ENCODE measurements around the gene ARMC2. TPM values are rescaled to one million over a fixed set of nuclear protein-coding genes. Genes with fewer than 3 reads are reported as not detected.

The ARMC2 gene
- total RNA-seq (1 to 10 TPM; 1.7 to 3.7 (median 2.6) TPM), polyA plus RNA-seq (1 to 10 TPM in 2 of 3 donors, under 1 TPM in 1; 0.56 to 2.0 (median 1.4) TPM)
- long read RNA-seq, donor 1, result 0 reads
- long read RNA-seq, donor 2, partial matches to known transcripts, result 1 of 2 reads
- long read RNA-seq, donor 2, other reads (novel, unspliced or antisense), result 1 of 2 reads

GRCh38 chr6:108848116-108848868 lies at the start of gene ARMC2:
TSS of gene ARMC2 (plus strand) at chr6:108848422. CDS start at chr6:108854268, 5,846 bp downstream.
- intact Hi-C loops (cut with DNase I), result loop anchor here in 1 of 2 donors (5.0 kb wide), 1 partner anchor 44 kb away; no protein-coding TSS in a partner anchor
- ATAC-seq (peak; percentile 99 to 100 (median 99)), DNase-seq (peak; percentile 93 to 97)
- peak within 1 kb of the TSS; percentile 90 for H3K4me3 ChIP-seq
- H3K36me3 ChIP-seq (ENCODE audit: insufficient read depth in 1 of 2, low read depth in 1 of 2), result no peaks in the 10 kb centered on the region
- H3K4me1 ChIP-seq, result peaks cover 29% of the 10 kb centered on the region
- H3K27ac ChIP-seq, result peak within 1 kb of the TSS; percentile 71
- H3K9me3 ChIP-seq, result no peaks in the 10 kb centered on the region
- WGBS, 3 donors, result 0 to 1% (median 1%) methylated on average over 50 to 61 of the region's 61 CpGs
- no peaks in the 10 kb centered on the region for H3K27me3 ChIP-seq (ENCODE audit: insufficient read depth in 3 of 3, low read length in 2 of 3)
- no peak for TF ChIP-seq CTCF (IDR thresholded peaks at IDR 0.05)

- Histone ChIP-seq H3K4me3 (no peak overlapping the region), H3K36me3 (ENCODE audit: insufficient read depth in 1 of 2, low read depth in 1 of 2) (no peaks in the 10 kb centered on the region), H3K4me1 (peaks cover 24% of the 10 kb centered on the region), H3K27me3 (ENCODE audit: insufficient read depth in 3 of 3, low read length in 2 of 3) (no peaks in the 10 kb centered on the region), H3K27ac (no peak overlapping the region), H3K9me3 (no peaks in the 10 kb centered on the region)
- DNase-seq (peak in 1 of 2 donors; percentile 24), ATAC-seq (no peak)
- intact Hi-C loops (cut with DNase I), result no loop called here
- TF ChIP-seq CTCF (IDR thresholded peaks at IDR 0.05), result no peak
- WGBS, 3 donors, result 78 to 80% (median 78%) methylated on average over 18 of the region's 18 CpGs
These were observed 49.4 kb upstream of the ARMC2 start for GRCh38 chr6:108798670-108799353.

GRCh38 chr6:108799354-108799717 lies 48.9 kb upstream of the ARMC2 start:
- DNase-seq, result no peak
- no peak overlapping the region for H3K27ac ChIP-seq
- H3K4me1 ChIP-seq, result peaks cover 24% of the 10 kb centered on the region
- TF ChIP-seq CTCF (IDR thresholded peaks at IDR 0.05), result no peak
- 89 to 99% (median 98%) methylated on average over 9 of the region's 9 CpGs for WGBS, 3 donors
- no peak overlapping the region for H3K4me3 ChIP-seq
- no peaks in the 10 kb centered on the region for H3K27me3 ChIP-seq (ENCODE audit: insufficient read depth in 3 of 3, low read length in 2 of 3)
- no peak for ATAC-seq
- intact Hi-C loops (cut with DNase I), result no loop called here
- no peaks in the 10 kb centered on the region for H3K9me3 ChIP-seq
- no peaks in the 10 kb centered on the region for H3K36me3 ChIP-seq (ENCODE audit: insufficient read depth in 1 of 2, low read depth in 1 of 2)

- ATAC-seq (no peak), DNase-seq (no peak)
- intact Hi-C loops (cut with DNase I), result no loop called here
- TF ChIP-seq CTCF (IDR thresholded peaks at IDR 0.05), result no peak
- H3K27ac ChIP-seq, result no peak overlapping the region
- H3K4me1 ChIP-seq, result peaks cover 24% of the 10 kb centered on the region
- 93 to 97% (median 94%) methylated on average over 1 of the region's 1 CpG for WGBS, 3 donors
- H3K36me3 ChIP-seq (ENCODE audit: insufficient read depth in 1 of 2, low read depth in 1 of 2), result no peaks in the 10 kb centered on the region
- no peaks in the 10 kb centered on the region for H3K9me3 ChIP-seq
- no peak overlapping the region for H3K4me3 ChIP-seq
- no peaks in the 10 kb centered on the region for H3K27me3 ChIP-seq (ENCODE audit: insufficient read depth in 3 of 3, low read length in 2 of 3)
These were observed 48.4 kb upstream of the ARMC2 start for GRCh38 chr6:108799791-108800190.
